Endothelial cell (in vitro differentiated cells): Measurements from ENCODE around the gene SERPINA5. TPM values are rescaled to one million over a fixed set of nuclear protein-coding genes. Genes with fewer than 3 reads are reported as not detected.

ENCODE experiments used
- DNase-seq: peaks from one replicate; pipeline ENCODE4 v3.0.0; 2021; ENCODE audit warnings: low spot score
- H3K27ac Mint-ChIP-seq: one replicate; pipeline ENCODE4 v1.8.0; 2021; ENCODE audit warnings: mixed read lengths, inconsistent platforms; ENCODE audit not compliant: unreplicated experiment
- H3K27me3 Mint-ChIP-seq: one replicate; pipeline ENCODE4 v1.8.0; 2021; ENCODE audit warnings: mild to moderate bottlenecking, moderate library complexity, mixed read lengths, inconsistent platforms; ENCODE audit not compliant: unreplicated experiment
- H3K36me3 Mint-ChIP-seq: one replicate; pipeline ENCODE4 v1.8.0; 2021; ENCODE audit warnings: mild to moderate bottlenecking, low read depth, mixed read lengths, inconsistent platforms; ENCODE audit not compliant: unreplicated experiment
- H3K4me1 Mint-ChIP-seq: one replicate; pipeline ENCODE4 v1.8.0; 2021; ENCODE audit warnings: mild to moderate bottlenecking, mixed read lengths, inconsistent platforms; ENCODE audit not compliant: unreplicated experiment
- H3K4me3 Mint-ChIP-seq: one replicate; pipeline ENCODE4 v1.8.0; 2021; ENCODE audit warnings: mild to moderate bottlenecking, mixed read lengths, inconsistent platforms; ENCODE audit not compliant: unreplicated experiment
- H3K9me3 Mint-ChIP-seq: one replicate; pipeline ENCODE4 v1.8.0; 2021; ENCODE audit warnings: mixed read lengths, inconsistent platforms; ENCODE audit not compliant: unreplicated experiment
- CTCF ChIP-seq: fragments of 200-600 bp; sonication (generic); IDR thresholded peaks from one replicate; pipeline ENCODE4 v1.5.0; 2021; ENCODE audit warnings: antibody characterized with exemption; ENCODE audit not compliant: unreplicated experiment
- total RNA-seq: library from RNA; stranded (reverse); fragmentation: NEBNext Ultra II Directional; extraction: Animal tissue kit (Norgen Biotek cat#: 25700); gene quantifications from one replicate; pipeline ENCODE4 v1.2.1, GENCODE V29; 2021; ENCODE audit not compliant: unreplicated experiment

SERPINA5 gene
- total RNA-seq, 1 donor from 2014 or later: 0.26 TPM

- DNase-seq: no peak
- Mint-ChIP-seq H3K4me1 (no peaks in the 10 kb centered on the region), H3K27ac (no peak overlapping the region), H3K27me3 (peaks cover 2% of the 10 kb centered on the region), H3K9me3 (peaks cover 13% of the 10 kb centered on the region), H3K36me3 (peaks cover 10% of the 10 kb centered on the region), H3K4me3 (no peak overlapping the region)
- no peak for TF ChIP-seq CTCF
Measured at GRCh38 chr14:94623856-94624499, 42.8 kb downstream of the SERPINA5 start.

GRCh38 chr14:94624537-94625352 is 43.5 kb downstream of the SERPINA5 start:
- no peak overlapping the region for H3K4me3 Mint-ChIP-seq
- H3K27ac Mint-ChIP-seq: no peak overlapping the region
- no peak for TF ChIP-seq CTCF
- no peak for DNase-seq
- H3K4me1 Mint-ChIP-seq: no peaks in the 10 kb centered on the region
- H3K9me3 Mint-ChIP-seq: peaks cover 9% of the 10 kb centered on the region
- peaks cover 8% of the 10 kb centered on the region for H3K36me3 Mint-ChIP-seq
- H3K27me3 Mint-ChIP-seq: peaks cover 2% of the 10 kb centered on the region

DNA sequence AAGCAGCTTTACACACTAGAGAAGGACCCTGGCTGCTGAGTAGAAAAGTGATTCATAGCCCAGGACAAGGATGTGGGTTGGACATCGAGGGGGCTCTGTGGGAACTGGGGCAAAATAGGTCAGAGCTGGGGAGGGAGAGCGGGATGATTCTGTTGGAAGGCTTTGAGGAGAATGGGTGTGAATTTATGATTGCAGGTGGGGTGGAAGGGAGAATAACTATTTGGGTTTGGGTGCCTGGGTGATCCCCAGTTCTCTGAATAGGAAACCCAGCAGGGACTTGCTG is 44.1 kb downstream of the SERPINA5 start:
- Mint-ChIP-seq H3K4me1 (no peaks in the 10 kb centered on the region), H3K27ac (no peak overlapping the region), H3K4me3 (no peak overlapping the region), H3K36me3 (peaks cover 4% of the 10 kb centered on the region), H3K9me3 (peaks cover 4% of the 10 kb centered on the region), H3K27me3 (peaks cover 2% of the 10 kb centered on the region)
- TF ChIP-seq CTCF: no peak
- DNase-seq: no peak

GRCh38 chr14:94628578-94628977 is 47.4 kb downstream of the SERPINA5 start:
- no peak overlapping the region for H3K27ac Mint-ChIP-seq

More at GRCh38 chr14:94628578-94628977, 47.4 kb downstream of the SERPINA5 start:
- Mint-ChIP-seq H3K36me3 (no peaks in the 10 kb centered on the region), H3K4me1 (no peaks in the 10 kb centered on the region), H3K27me3 (peaks cover 5% of the 10 kb centered on the region), H3K9me3 (no peaks in the 10 kb centered on the region), H3K4me3 (no peak overlapping the region)
- no peak for TF ChIP-seq CTCF
- DNase-seq: no peak
